ENCODE data around the gene USP48. TPM values are rescaled to one million over a fixed set of nuclear protein-coding genes. Genes with fewer than 3 reads are reported as not detected.

The USP48 gene
- total RNA-seq, 1 experiment from 2014 or later = 84.8 TPM

GRCh38 chr1:21762022-21762404, 20.9 kb downstream of the USP48 start:
- no CpG with 5 or more reads among the region's 8 CpGs for WGBS (ENCODE audit: extremely low coverage, insufficient read length, low lambda C conversion rate)

More at GRCh38 chr1:21762022-21762404, 20.9 kb downstream of the USP48 start:
- Histone ChIP-seq H3K27me3 (ENCODE audit: insufficient read depth, low read length) (no peaks in the 10 kb centered on the region), H3K9me3 (ENCODE audit: control insufficient read depth, low read depth, low read length) (no peaks in the 10 kb centered on the region), H2BK120ac (ENCODE audit: low read depth, low read length, poor library complexity, severe bottlenecking) (no peak overlapping the region), H4K5ac (ENCODE audit: insufficient read length, low read depth, low read length) (no peak overlapping the region), H2BK15ac (ENCODE audit: low read depth, low read length) (no peak overlapping the region), H3K27ac (ENCODE audit: insufficient read length, low read depth, low read length) (no peak overlapping the region), H2BK12ac (ENCODE audit: insufficient read length, low read depth, low read length) (no peak overlapping the region), H4K8ac (replicated peaks; ENCODE audit: insufficient read length, low read depth, low read length) (no peak overlapping the region), H3K23ac (ENCODE audit: insufficient read length, low read depth, low read length) (no peak overlapping the region), H3K14ac (ENCODE audit: insufficient read depth, low read length) (no peak overlapping the region), H3T11ph (ENCODE audit: low read length) (no peak overlapping the region), H2BK20ac (ENCODE audit: low read depth, low read length, poor library complexity, severe bottlenecking) (no peak overlapping the region), H3K79me2 (ENCODE audit: insufficient read depth, low read length) (peaks cover 28% of the 10 kb centered on the region; the same call in 1 of the 2 replicates), H3K4me1 (ENCODE audit: insufficient read depth, low read length) (peaks cover 6% of the 10 kb centered on the region; the same call in 1 of the 2 replicates), H3K18ac (ENCODE audit: insufficient read length, low read depth, low read length) (no peak overlapping the region), H3K56ac (ENCODE audit: insufficient read length, low read depth, low read length) (no peak overlapping the region), H3K4ac (ENCODE audit: low read depth, low read length) (no peak overlapping the region), H3K23me2 (ENCODE audit: insufficient read length, low read depth, low read length, poor library complexity, severe bottlenecking) (no peaks in the 10 kb centered on the region), H4K91ac (ENCODE audit: insufficient read length, low read depth, low read length) (no peak overlapping the region), H4K20me1 (ENCODE audit: control insufficient read depth, insufficient read depth, insufficient read length) (no peaks in the 10 kb centered on the region), H2AK5ac (ENCODE audit: insufficient read length, low read length) (no peak overlapping the region), H2AFZ (ENCODE audit: low read length) (no peak overlapping the region), H3K79me1 (ENCODE audit: insufficient read depth, low read depth, low read length, poor library complexity, severe bottlenecking) (peaks cover 16% of the 10 kb centered on the region), H3K4me2 (ENCODE audit: insufficient read depth, insufficient read length, low read length) (no peak overlapping the region), H2BK5ac (ENCODE audit: insufficient read length, low read length) (no peak overlapping the region), H3K9ac (ENCODE audit: extremely low read depth, insufficient read length, low read length) (no peak overlapping the region)
- Mint-ChIP-seq H3K27me3 (ENCODE audit: low read depth) (no peaks in the 10 kb centered on the region), H3K27ac (peak overlapping the region in 2 of 3 experiments; percentile 22 to 53; a peak in 2 of 7 replicates), H3K4me3 (no peak overlapping the region), H3K9me3 (no peaks in the 10 kb centered on the region), H3K36me3 (ENCODE audit: insufficient read depth in 1 of 3, low read depth in 3 of 3) (no peaks in the 10 kb centered on the region), H3K4me1 (peaks cover 22 to 32% of the 10 kb centered on the region in 2 experiments)
- TF ChIP-seq, protein P1, sequence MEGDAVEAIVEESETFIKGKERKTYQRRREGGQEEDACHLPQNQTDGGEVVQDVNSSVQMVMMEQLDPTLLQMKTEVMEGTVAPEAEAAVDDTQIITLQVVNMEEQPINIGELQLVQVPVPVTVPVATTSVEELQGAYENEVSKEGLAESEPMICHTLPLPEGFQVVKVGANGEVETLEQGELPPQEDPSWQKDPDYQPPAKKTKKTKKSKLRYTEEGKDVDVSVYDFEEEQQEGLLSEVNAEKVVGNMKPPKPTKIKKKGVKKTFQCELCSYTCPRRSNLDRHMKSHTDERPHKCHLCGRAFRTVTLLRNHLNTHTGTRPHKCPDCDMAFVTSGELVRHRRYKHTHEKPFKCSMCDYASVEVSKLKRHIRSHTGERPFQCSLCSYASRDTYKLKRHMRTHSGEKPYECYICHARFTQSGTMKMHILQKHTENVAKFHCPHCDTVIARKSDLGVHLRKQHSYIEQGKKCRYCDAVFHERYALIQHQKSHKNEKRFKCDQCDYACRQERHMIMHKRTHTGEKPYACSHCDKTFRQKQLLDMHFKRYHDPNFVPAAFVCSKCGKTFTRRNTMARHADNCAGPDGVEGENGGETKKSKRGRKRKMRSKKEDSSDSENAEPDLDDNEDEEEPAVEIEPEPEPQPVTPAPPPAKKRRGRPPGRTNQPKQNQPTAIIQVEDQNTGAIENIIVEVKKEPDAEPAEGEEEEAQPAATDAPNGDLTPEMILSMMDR (conservative IDR thresholded peaks at IDR 0.05) = no peak
- DNase-seq = no peak
